SW480 (cell line): ENCODE results near the gene SKIC8.

Source experiments
- DNase-seq: peaks from one replicate; pipeline ENCODE4 v3.0.0-alpha.2; 2016; ENCODE audit warnings: low spot score

SKIC8 gene

DNA sequence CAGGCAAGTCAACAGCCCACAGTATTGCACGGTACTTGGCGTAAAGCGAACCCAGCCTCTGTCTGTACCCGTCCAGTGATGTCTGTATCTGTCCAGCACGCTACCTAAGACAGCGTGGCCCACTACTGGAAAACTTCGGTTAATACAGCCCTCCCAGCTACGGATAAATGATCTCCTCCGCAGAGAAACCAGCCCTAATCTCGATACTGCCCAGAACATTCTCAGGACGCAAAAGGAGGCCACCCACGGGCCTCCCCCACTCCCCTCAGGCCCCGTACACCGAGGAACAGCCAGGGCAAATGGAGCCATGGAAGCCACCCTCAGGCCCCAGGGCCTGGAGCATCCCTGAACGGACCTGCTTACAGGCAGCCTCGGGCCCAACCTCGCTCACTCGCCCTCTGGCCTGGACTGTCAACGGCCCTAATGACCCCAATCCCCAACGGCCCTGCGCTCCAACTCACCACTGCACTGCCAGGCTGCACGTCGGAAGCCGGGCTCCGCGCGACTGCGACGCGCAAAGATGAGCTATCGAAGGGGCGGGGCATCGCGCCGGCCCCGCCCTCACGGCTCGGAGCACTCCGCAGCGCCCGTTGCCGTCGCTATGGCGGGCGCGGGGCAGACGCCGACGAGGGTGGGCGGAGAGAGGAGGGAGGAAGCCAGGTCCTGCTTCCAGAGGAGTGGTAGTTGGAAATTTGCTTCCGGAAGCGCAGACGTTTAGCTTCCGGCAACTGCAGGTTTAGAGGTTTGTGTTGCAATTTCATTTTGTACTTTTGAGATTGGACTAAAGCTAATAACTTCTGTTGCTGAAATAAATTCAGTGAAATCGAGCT lies at the start of gene SKIC8:
Gene SKIC8, minus strand, starts transcription at position 509 of the 830 bp plus-strand sequence. CDS start 3,923 bp downstream, outside the sequence.
- peak; percentile 92 for DNase-seq

DNA sequence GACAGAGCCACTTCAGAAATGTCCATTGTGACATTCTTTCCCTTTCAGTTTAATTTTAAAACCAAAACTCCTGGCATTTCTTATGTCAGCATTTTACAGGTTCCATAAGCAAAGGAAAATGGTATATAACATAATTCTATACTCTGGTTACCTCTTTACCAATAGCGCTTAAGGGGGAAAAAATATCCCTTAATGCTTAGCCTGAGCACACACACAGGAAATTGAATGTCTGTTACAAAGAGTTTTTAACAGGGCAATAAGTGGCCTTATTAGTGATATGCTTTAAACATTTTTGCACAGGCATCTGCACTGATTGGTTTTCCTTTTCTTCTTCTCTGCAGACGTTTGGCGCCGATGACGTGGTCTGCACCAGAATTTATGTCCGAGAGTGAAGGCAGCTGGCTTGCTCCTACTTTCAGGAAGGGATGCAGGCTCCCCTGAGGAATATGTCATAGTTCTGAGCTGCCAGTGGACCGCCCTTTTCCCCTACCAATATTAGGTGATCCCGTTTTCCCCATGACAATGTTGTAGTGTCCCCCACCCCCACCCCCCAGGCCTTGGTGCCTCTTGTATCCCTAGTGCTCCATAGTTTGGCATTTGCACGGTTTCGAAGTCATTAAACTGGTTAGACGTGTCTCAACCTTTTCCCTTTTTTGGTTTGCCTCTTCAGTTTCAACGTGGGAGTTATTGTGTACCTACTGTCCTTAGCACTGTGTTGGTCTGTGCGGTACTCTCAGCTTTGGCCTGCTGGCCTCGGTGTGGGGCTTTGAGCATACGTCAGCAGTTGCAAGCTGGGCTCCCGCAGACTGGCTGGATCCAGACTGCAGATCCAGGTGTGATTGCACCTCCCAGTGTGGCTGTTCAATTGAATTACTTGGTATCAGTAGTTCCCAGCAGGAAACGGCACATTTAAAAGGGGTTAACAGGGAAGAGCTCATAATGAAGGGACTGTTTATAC lies 48.5 kb upstream of the SKIC8 start:
- no peak for DNase-seq

- no peak for DNase-seq
Observed at GRCh38 chr15:78345396-78346125, 46.2 kb upstream of the SKIC8 start.

DNA sequence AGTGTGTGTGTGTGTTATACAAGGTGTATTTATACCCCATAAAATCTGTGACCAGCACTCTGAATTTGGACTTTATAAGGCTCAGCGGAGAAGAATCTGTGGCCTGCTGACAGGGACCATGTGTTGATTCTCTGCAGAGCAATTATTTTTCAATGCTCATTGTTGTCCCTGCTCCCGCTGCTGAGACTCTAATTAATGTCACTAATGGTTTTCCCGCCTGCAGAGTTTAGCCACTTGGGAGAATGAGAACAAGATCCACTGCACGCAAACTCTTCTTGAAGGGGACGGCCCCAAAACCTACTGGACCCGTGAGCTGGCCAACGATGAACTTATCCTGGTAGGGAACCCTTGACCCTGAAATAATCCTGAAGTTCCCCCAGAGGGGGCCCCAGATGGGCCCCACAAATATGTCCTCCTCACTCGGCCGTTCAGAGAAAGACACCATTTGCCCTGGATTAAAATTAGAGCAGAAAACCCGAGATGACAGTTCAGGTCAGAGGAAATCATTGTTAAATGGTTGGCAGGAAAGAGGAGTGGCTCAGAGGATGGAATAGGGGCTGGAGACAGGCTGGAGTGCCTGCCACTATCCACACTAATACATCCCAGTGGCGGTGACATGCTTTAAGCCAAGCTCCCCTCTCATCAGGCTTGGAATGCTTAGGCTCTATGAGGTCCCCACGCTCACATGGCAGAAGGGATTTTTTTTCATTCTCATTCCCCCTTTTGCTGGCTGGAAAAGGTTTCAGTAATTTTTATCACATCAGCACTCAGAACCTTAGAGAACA lies 44.1 kb upstream of the SKIC8 start:
- no peak for DNase-seq

DNA sequence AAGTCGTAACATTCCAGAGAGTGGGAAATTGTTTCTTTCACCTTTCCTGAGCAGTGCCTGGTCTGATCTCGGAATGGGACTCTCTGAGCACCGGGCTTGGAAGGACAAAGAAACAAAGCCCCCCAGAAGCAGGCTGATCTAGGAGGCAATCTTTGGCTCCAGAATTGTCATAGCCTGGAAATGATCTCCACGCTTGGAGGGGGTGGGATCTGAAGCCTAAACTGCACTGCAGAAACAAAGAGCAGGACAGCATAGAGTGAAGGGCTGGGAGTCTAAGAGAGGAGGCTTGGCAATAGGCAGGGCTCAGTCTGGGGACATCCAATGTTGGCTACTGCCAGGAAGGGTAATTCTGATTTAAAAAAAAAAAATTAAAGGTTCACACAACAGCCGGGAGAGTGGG lies 42.6 kb upstream of the SKIC8 start:
- no peak for DNase-seq

GRCh38 chr15:78341057-78341987 lies 41.9 kb upstream of the SKIC8 start:
- no peak for DNase-seq

DNA sequence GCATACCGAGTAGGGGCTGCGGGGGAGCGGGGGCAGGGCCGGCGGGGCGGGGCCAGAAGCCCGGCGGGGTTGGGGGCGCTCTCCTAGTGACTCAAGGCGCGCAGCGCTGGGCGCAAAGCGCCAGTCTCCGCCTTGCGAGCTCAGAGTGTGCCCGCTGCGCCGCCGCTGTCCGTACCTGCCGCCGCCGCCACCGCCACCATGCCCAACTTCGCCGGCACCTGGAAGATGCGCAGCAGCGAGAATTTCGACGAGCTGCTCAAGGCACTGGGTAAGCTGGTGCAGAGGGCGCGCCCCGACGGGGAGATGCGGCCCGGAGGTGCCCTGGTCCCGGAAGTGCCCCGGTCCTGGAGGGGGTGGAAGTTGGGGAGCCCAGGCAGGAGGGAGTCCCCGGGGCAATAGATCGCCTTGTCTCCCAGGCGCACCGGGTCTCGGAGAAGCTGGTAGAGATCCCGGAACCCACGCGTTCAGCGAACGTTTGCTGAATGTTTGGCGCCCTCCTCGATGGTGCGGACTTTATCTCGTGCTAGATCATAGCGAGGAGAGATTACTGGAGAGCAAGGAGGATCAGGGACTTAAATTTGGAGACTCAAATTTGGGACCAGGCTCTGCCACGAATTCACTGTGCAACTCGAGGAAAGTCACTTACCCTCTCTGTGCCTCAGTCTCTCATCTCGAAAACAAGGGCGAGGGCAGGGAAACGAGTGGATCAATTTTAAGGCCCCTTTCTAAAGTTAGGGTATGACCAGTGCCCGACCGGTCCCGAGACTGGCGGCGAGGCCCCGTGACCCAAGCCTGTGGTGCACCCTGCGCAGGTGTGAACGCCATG lies 41.0 kb upstream of the SKIC8 start, which contains the start of gene CRABP1:
Gene CRABP1, plus strand, starts transcription at position 123 of the 826 bp plus-strand sequence. Its CDS starts 76 bp downstream, at position 199.
- no peak for DNase-seq

GRCh38 chr15:78339559-78339958 lies 40.1 kb upstream of the SKIC8 start:
- DNase-seq = no peak

DNA sequence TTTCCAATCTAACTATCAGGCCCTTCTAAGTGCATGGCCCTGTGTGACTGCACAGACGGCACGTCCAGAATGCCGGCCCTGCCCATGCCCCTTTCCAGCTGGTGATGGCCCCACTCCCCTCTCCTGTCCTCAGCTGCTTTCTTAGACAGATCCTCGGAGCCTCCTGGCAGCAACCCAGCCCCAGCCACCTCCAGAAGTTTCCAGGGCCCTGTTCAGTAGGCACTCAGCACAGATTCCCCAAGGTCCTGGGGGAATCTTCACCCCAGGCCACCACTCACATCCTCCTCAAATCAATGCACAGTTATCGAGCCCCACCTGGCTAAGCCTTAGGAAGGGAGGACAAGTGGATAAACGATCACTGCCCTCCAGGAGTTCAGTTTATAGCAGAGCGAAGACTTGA lies 39.4 kb upstream of the SKIC8 start:
- DNase-seq = no peak

GRCh38 chr15:78335985-78336384 lies 36.6 kb upstream of the SKIC8 start:
- no peak for DNase-seq

- no peak for DNase-seq
Observed at GRCh38 chr15:78334845-78335244, 35.4 kb upstream of the SKIC8 start.

DNA sequence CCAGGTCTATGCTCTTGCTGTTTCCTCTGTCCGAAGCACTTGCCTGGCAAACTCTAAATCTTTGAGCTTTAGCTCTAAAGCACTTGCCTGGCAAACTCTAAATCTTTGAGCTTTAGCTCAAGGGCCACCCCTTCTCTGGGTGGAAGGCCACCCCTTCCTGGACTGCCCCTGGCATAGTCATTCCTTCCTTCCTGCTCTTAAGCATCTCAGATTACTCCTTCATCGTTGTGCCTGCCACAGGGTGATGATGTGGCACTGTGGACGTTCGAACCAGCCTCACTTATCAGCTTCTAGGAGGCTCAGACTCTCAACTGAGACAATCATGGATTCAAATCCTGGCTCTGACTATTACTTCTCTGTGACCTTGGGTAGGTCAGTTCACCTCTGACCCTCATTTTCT lies 30.2 kb upstream of the SKIC8 start:
- no peak for DNase-seq

DNA sequence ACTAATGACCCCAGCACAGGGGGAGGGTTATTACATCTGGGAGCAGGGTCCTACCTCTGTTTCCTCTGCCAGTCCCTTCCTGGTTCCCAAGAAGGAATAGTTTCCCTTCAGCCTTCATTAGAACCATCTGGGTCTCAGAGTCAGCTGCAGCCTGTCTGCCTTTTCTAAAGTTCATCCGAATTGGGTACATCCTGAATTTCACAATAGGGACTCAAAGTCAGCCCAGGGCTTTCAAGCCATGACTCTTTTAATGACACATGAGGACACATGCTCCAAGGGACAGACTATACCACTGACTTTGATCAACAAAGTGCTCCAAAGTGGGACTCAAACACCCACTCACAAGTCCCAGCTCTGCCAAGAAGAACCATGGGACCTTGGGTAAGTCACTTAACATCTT lies 28.1 kb upstream of the SKIC8 start:
- no peak for DNase-seq

DNA sequence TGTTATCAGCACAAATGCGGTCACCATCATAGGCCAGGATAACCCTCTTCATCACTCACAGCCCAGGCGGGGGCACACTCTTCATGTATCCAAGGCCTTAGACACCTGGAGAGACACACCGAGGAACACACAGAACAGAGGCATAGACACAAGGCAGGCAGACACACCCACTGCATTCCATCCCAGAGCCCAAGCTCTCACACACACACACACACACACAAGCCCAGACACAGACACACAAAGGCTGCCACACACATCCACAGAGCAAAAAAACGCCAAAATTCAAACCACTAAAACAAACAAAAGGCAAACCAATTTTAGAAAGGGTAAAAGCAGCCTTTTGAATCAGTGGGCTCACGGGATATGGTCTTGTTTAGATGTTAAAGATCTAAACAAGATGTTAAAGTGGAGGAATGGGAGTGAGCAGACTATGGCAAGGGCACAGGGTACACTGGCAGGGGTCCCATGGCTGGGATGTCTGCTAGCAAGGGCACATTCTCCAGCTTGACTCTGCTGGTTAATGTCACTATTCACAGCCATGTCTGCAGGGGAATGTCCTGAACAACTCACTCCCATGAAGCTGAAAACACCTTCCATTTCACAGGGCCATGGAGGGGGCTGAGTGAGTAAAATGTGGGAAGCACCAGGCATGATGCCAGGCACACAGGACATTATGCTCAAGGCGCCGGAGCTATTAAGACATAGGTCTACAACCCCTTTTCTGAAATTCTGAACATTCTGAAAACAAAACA lies 25.9 kb upstream of the SKIC8 start:
- peak; percentile 68 for DNase-seq

GRCh38 chr15:78324144-78324543 lies 24.7 kb upstream of the SKIC8 start:
- DNase-seq = no peak

DNA sequence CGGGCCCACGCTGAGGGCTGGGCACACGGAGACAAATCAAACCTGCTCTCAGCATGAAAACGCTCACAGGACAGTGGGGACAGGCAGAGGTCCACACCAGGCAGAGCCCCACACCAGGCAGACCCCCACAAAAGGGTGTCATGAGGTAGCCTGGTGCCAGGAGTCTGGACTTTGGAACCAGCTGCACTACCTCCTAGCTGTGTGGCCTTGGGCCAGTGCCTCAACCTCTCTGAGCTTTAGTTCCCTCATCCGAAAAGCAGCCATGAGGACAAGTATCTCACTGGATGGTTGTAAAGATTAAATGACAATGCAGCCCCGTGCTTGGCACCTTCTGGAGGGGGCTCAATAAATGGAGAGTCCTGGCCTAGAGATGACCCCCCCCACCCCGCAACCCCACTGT lies 24.3 kb upstream of the SKIC8 start:
- DNase-seq = no peak

DNA sequence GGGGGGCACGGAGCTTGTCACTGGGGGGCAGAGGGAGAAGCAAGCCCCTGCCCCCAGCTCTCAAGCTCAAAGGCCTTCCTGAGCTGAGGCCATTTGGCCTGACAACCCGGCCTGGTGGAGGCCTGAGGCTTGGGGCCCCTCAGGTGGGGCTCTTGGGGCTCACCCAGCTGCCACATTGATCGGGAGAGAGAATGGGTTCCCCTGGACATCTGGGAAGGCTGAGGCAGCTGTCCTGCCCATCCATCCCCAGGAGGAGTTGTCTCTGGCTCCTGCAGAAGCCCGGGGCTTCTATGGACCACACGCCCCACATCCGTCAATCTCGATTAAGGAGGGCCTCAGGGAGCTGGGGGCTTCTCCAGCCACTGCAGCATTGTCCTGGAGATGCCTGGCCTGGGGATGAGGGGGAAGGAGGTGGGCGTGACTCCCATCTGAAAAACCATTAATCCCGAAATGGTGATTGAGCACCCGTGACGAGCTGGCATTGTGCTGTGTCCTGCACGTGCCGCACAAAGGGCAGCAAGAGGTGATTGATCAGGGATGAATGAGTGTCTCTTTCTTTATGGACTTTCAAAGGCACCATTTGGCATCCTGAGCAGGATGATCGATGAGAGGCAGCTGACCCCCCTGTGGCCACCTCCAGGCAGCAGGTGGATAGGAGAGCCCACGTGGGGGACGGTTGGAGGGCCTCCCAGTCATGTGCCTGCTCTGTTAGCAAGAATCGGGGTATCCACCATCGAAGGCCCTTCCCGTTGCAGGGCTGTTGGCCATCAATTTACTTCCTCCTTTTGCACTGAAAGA lies 23.5 kb upstream of the SKIC8 start:
- DNase-seq = no peak

GRCh38 chr15:78322243-78322642 lies 22.8 kb upstream of the SKIC8 start:
- no peak for DNase-seq
